H1 (cell line): ENCODE measurements around the gene PNLDC1. TPM values are rescaled to one million over a fixed set of nuclear protein-coding genes. Genes with fewer than 3 reads are reported as not detected.

Experiments used
- CTCF ChIA-PET: fragments of 300-600 bp; sonication (Branson Sonifier 250); formaldehyde crosslinking; loops from one replicate; lab custom pipeline; 2021; ENCODE audit not compliant: partially characterized antibody; lab: Charles Lee
- POLR2A ChIA-PET: fragments of 300-600 bp; sonication (Branson Sonifier 250); formaldehyde crosslinking; loops from one replicate; lab custom pipeline; 2021; ENCODE audit warnings: inconsistent platforms; ENCODE audit not compliant: partially characterized antibody; lab: Charles Lee
- DNase-seq, 2 experiments: peaks; one replicate each; pipeline versions ENCODE4 v3.0.0 to v3.0.0-alpha.2; 2010 to 2022; ENCODE audit warnings: low spot score in 2 of 2, low read depth in 1 of 2, mixed read lengths in 1 of 2
- FAIRE-seq: peaks from 2 replicates; lab custom pipeline; 2011; peaks lifted over from hg19 to GRCh38; lab: Jason Lieb, UNC
- H2AFZ ChIP-seq: 2 replicates; pipeline ENCODE4 v1.8.1; 2012; ENCODE audit warnings: low read length, inconsistent platforms
- H2AK5ac ChIP-seq: 2 replicates; pipeline ENCODE4 v1.6.1; 2013; ENCODE audit warnings: low read depth, low read length
- H2BK120ac ChIP-seq: replicated peaks from 2 replicates; pipeline ENCODE3; 2013; ENCODE audit warnings: low read depth, low read length, inconsistent platforms
- H2BK12ac ChIP-seq: 2 replicates; pipeline ENCODE4 v1.6.1; 2013; ENCODE audit warnings: low read depth, low read length
- H2BK15ac ChIP-seq: 2 replicates; pipeline ENCODE4 v1.6.1; 2013; ENCODE audit warnings: low read length
- H2BK20ac ChIP-seq: 2 replicates; pipeline ENCODE4 v1.6.1; 2013; ENCODE audit warnings: low read length
- H2BK5ac ChIP-seq: 2 replicates; pipeline ENCODE4 v1.6.1; 2013; ENCODE audit warnings: low read depth, low read length
- H3K14ac ChIP-seq: 2 replicates; pipeline ENCODE4 v1.6.1; 2013; ENCODE audit warnings: inconsistent platforms; ENCODE audit not compliant: insufficient read length
- H3K18ac ChIP-seq: 2 replicates; pipeline ENCODE4 v1.6.1; 2013; ENCODE audit warnings: low read length; ENCODE audit errors: extremely low read depth
- H3K23ac ChIP-seq: 2 replicates; pipeline ENCODE4 v1.6.1; 2013; ENCODE audit warnings: inconsistent platforms; ENCODE audit not compliant: insufficient read length
- H3K23me2 ChIP-seq: 2 replicates; pipeline ENCODE4 v1.6.1; 2013; ENCODE audit warnings: low read depth, low read length
- H3K27ac ChIP-seq: 2 replicates; pipeline ENCODE4 v1.6.1; 2011; ENCODE audit warnings: low read depth, low read length, inconsistent platforms
- H3K27me3 ChIP-seq, 4 experiments: replicated peaks in 1 of 4; 1 replicate in 1 of 4; 2 replicates in 3 of 4; pipeline versions ENCODE4 v1.6.1 to v1.8.1; 2011 to 2013; ENCODE audit warnings: low read length in 3 of 4, mild to moderate bottlenecking in 3 of 4, inconsistent platforms in 2 of 4, mixed read lengths in 2 of 4, moderate library complexity in 1 of 4; ENCODE audit not compliant: control insufficient read depth in 3 of 4, insufficient read depth in 3 of 4; ENCODE audit errors: extremely low read depth in 1 of 4
- H3K36me3 ChIP-seq, 4 experiments: 2 replicates each; pipeline versions ENCODE4 v1.6.1 to v1.8.1; 2011 to 2013; ENCODE audit warnings: mild to moderate bottlenecking in 4 of 4, low read length in 3 of 4, moderate library complexity in 2 of 4, control low read depth in 1 of 4, inconsistent platforms in 1 of 4; ENCODE audit not compliant: insufficient read depth in 4 of 4, control insufficient read depth in 2 of 4
- H3K4ac ChIP-seq: replicated peaks from 2 replicates; pipeline ENCODE3; 2013; ENCODE audit warnings: low read length, low read depth, mixed read lengths, inconsistent platforms; ENCODE audit not compliant: insufficient read length
- H3K4me1 ChIP-seq, 4 experiments: replicated peaks in 1 of 4; 1 replicate in 1 of 4; 2 replicates in 3 of 4; pipeline versions ENCODE4 v1.6.1 to v1.8.1; 2011 to 2013; ENCODE audit warnings: low read length in 3 of 4, inconsistent platforms in 2 of 4, mixed read lengths in 1 of 4; ENCODE audit not compliant: insufficient read depth in 4 of 4, control insufficient read depth in 3 of 4
- H3K4me2 ChIP-seq, 2 experiments: 2 replicates each; pipeline versions ENCODE4 v1.6.1 to v1.8.1; 2011 to 2013; ENCODE audit warnings: low read depth in 2 of 2, low read length in 2 of 2, control low read depth in 1 of 2, inconsistent platforms in 1 of 2, mild to moderate bottlenecking in 1 of 2; ENCODE audit not compliant: insufficient read depth in 1 of 2
- H3K4me3 ChIP-seq, 4 experiments: fragments of 200-600, 300-600 bp in 1 of 4; sonication (generic), shearing (Covaris generic), sonication (Bioruptor Twin) in 1 of 4; 2 replicates each; pipeline versions ENCODE4 v1.5.1 to v1.8.1; 2011 to 2016; ENCODE audit warnings: low read length in 4 of 4, low read depth in 3 of 4, control low read depth in 2 of 4, inconsistent platforms in 2 of 4, mild to moderate bottlenecking in 2 of 4, mixed read lengths in 1 of 4, moderate library complexity in 1 of 4; ENCODE audit not compliant: insufficient read depth in 2 of 4; ENCODE audit errors: extremely low read depth in 1 of 4
- H3K56ac ChIP-seq: replicated peaks from 2 replicates; pipeline ENCODE3; 2013; ENCODE audit warnings: low read depth, mild to moderate bottlenecking, mixed read lengths, low read length, inconsistent platforms; ENCODE audit not compliant: insufficient read length
- H3K79me1 ChIP-seq: 2 replicates; pipeline ENCODE4 v1.6.1; 2013; ENCODE audit warnings: low read depth, low read length, control low read depth
- H3K79me2 ChIP-seq, 2 experiments: 2 replicates each; pipeline versions ENCODE4 v1.6.1 to v1.8.1; 2012 to 2013; ENCODE audit warnings: low read length in 2 of 2, mild to moderate bottlenecking in 2 of 2, inconsistent platforms in 1 of 2; ENCODE audit not compliant: insufficient read depth in 2 of 2, control insufficient read depth in 1 of 2
- H3K9ac ChIP-seq, 4 experiments: replicated peaks in 1 of 4; 1 replicate in 1 of 4; 2 replicates in 3 of 4; pipeline versions ENCODE4 v1.6.1 to v1.8.1; 2011 to 2013; ENCODE audit warnings: low read depth in 3 of 4, low read length in 3 of 4, control low read depth in 2 of 4, mild to moderate bottlenecking in 2 of 4, moderate library complexity in 2 of 4, inconsistent platforms in 1 of 4; ENCODE audit errors: extremely low read depth in 1 of 4
- H3K9me3 ChIP-seq, 2 experiments: 2 replicates each; pipeline versions ENCODE4 v1.6.1 to v1.8.1; 2012 to 2013; ENCODE audit warnings: mild to moderate bottlenecking in 2 of 2, moderate library complexity in 2 of 2, control low read depth in 1 of 2, inconsistent platforms in 1 of 2, low read depth in 1 of 2, low read length in 1 of 2, mixed read lengths in 1 of 2; ENCODE audit not compliant: insufficient read depth in 2 of 2
- H4K20me1 ChIP-seq, 2 experiments: replicated peaks in 1 of 2; 2 replicates each; pipeline versions ENCODE3 to v1.8.1; 2011 to 2013; ENCODE audit warnings: inconsistent platforms in 2 of 2, low read length in 2 of 2, mild to moderate bottlenecking in 1 of 2; ENCODE audit not compliant: insufficient read depth in 2 of 2, control insufficient read depth in 1 of 2
- H4K5ac ChIP-seq: 2 replicates; pipeline ENCODE4 v1.6.1; 2013; ENCODE audit warnings: low read length, low read depth, mixed read lengths, inconsistent platforms; ENCODE audit not compliant: insufficient read length
- H4K8ac ChIP-seq: 2 replicates; pipeline ENCODE4 v1.8.0; 2013; ENCODE audit warnings: mild to moderate bottlenecking, moderate library complexity, low read length, inconsistent platforms; ENCODE audit not compliant: insufficient read depth; ENCODE audit errors: extremely low read depth
- H4K91ac ChIP-seq: replicated peaks from 2 replicates; pipeline ENCODE3; 2013; ENCODE audit warnings: low read length, mixed read lengths, inconsistent platforms; ENCODE audit not compliant: insufficient read length
- SIN3A ChIP-seq, 2 experiments: IDR thresholded peaks in 1 of 2; conservative IDR thresholded peaks in 1 of 2; 2 replicates each; pipeline ENCODE4 v1.6.1; 2011 to 2012; ENCODE audit warnings: low read length in 2 of 2, improper control_type of control experiment in 1 of 2, low read depth in 1 of 2, mild to moderate bottlenecking in 1 of 2
- WGBS, 2 experiments: shearing (Covaris generic) in 1 of 2; methylation state at CpG; one replicate each; pipeline versions ENCODE4 v1.1.6 to v1.1.7; 2013 to 2015; ENCODE audit warnings: low lambda C conversion rate in 2 of 2, mixed read lengths in 2 of 2, inconsistent platforms in 1 of 2, low coverage in 1 of 2, missing lambda C conversion rate in 1 of 2; ENCODE audit not compliant: insufficient replicate concordance in 2 of 2, insufficient coverage in 1 of 2, insufficient read length in 1 of 2; ENCODE audit errors: extremely low coverage in 1 of 2, missing lambda C conversion rate in 1 of 2; 5-methylcytosine and 5-hydroxymethylcytosine counted together
- polyA plus RNA-seq, 7 experiments: library from polyadenylated mRNA; depleted of rRNA in 3 of 7; stranded (reverse) in 5 of 7; unstranded in 2 of 7; fragments of >200 nt in 5 of 7; fragments of 200-250 nt in 2 of 7; gene quantifications; 1 replicate in 5 of 7; 2 replicates in 1 of 7; 4 replicates in 1 of 7; pipeline versions ENCODE4 v1.2.1 to v1.2.3, GENCODE V29; 2011 to 2013; ENCODE audit warnings: missing spikeins in 2 of 7, mixed read lengths in 2 of 7
- total RNA-seq: library from RNA; stranded (reverse); fragmentation: NEBNext Ultra II Directional; extraction: Animal tissue kit (Norgen Biotek cat#: 25700); gene quantifications from 2 replicates; pipeline ENCODE4 v1.2.1, GENCODE V29; 2021
- TF ChIP-seq, protein P1 (sequence below): IDR thresholded peaks from 2 replicates; pipeline ENCODE4 v1.6.1; 2012; ENCODE audit warnings: inconsistent platforms

Gene PNLDC1
- total and polyA plus RNA-seq, 2 of the 8 experiments (the other 6 are each of a cell fraction or from before 2014, with no cell fraction given), result 0.15 to 0.34 TPM

DNA sequence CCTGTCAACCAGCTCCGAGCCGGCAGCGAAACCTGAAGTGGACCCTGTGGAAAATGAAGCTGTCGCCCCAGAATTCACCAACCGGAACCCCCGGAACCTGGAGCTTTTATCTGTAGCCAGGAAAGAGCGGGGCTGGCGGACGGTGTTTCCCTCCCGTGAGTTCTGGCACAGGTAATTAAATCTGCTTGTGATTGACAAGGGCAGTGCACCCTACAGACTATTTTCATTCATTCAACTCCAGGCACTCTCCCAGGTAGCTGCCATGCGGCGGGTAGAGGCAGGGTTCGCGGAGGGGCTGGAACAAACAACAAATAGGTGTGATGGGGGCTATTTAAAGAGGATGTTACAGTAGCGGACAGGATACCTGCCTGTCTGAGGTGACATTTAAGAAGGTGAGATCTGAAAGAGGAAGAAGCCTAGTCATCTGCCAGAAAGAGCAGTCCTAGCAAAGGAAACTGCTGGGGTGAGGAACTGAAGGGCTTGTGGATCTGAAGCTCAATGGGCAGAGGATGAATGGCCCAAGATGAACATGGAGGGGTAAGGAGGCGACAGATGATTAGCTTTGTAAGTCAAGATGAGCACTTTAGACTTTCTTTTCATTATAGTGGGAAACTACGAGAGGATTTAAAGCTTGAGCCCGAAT, 9.0 kb upstream of the PNLDC1 start:
- Histone ChIP-seq H2AFZ (no peak overlapping the region), H4K91ac (no peak overlapping the region), H3K14ac (no peak overlapping the region), H3K23ac (no peak overlapping the region), H3K79me1 (no peaks in the 10 kb centered on the region; the same call in 1 of the 2 replicates), H3K36me3 (peaks cover 3 to 51% (median 15%) of the 10 kb centered on the region in 4 experiments), H4K5ac (no peak overlapping the region), H2BK5ac (peak overlapping the region; percentile 96; the same call in 1 of the 2 replicates), H3K4me1 (peaks cover 0 to 12% (median 7%) of the 10 kb centered on the region in 4 experiments; a peak in 4 of 7 replicates), H3K4me2 (peak overlapping the region; percentile 81 to 99), H3K4ac (peak overlapping the region; percentile 57), H3K18ac (no peak overlapping the region), H2BK20ac (no peak overlapping the region), H2BK12ac (no peak overlapping the region), H3K27ac (peak overlapping the region; percentile 90; the same call in 1 of the 2 replicates), H2BK15ac (no peak overlapping the region), H3K27me3 (no peaks in the 10 kb centered on the region), H3K9ac (peak overlapping the region; percentile 90 to 98 (median 96)), H3K56ac (no peak overlapping the region), H2AK5ac (no peak overlapping the region), H3K9me3 (no peaks in the 10 kb centered on the region), H3K23me2 (peaks cover 7% of the 10 kb centered on the region), H3K4me3 (peak overlapping the region; percentile 78 to 94 (median 90)), H4K20me1 (peaks cover 4 to 6% of the 10 kb centered on the region in 2 experiments), H2BK120ac (no peak overlapping the region), H3K79me2 (peaks cover 20 to 71% of the 10 kb centered on the region in 2 experiments), H4K8ac (no peak overlapping the region)
- DNase-seq (no peak), FAIRE-seq (no peak)
- WGBS, 2 experiments, result 20% methylated on average over 17 of the region's 18 CpGs; no CpG with 5 or more reads in 1 of the 2 experiments
- ChIA-PET CTCF (interaction anchor here (0.7 to 2.3 kb wide), 7 partner anchors 32 to 675 kb away, joined by 3 to 11 read pairs (median 3); no protein-coding TSS in a partner anchor), POLR2A (interaction anchor here (0.6 to 5.3 kb wide), 23 partner anchors 10 to 178 kb away, joined by 3 to 80 read pairs (median 6); partner anchors contain the start of genes ACAT2, IGF2R, PNLDC1 and SOD2)
- TF ChIP-seq SIN3A (conservative IDR thresholded peaks at IDR 0.05 in 1 of 2, IDR thresholded peaks at IDR 0.05 in 1 of 2; ENCODE audit: low read depth in 1 of 2, low read length in 2 of 2), result no peak
- TF ChIP-seq, protein P1, sequence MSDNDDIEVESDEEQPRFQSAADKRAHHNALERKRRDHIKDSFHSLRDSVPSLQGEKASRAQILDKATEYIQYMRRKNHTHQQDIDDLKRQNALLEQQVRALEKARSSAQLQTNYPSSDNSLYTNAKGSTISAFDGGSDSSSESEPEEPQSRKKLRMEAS, result peak; percentile 12; the same call in 1 of the 2 replicates
